BJ (cell line): Measurements from ENCODE around the gene PSIP1. TPM values are rescaled to one million over a fixed set of nuclear protein-coding genes. Genes with fewer than 3 reads are reported as not detected.

Experiments used
- CTCF ChIA-PET: fragments of 350-600 bp; formaldehyde crosslinking; extraction: SDS; loops from one replicate; lab custom pipeline; 2021; ENCODE audit warnings: antibody characterized with exemption, inconsistent platforms; lab: Yijun Ruan, JAX
- POLR2A ChIA-PET: fragments of 300-600 bp; sonication (Branson Sonifier 250); formaldehyde crosslinking; extraction: SDS; loops from one replicate; lab custom pipeline; 2021; ENCODE audit warnings: antibody characterized with exemption; lab: Charles Lee
- DNase-seq: peaks from one replicate; pipeline ENCODE4 v3.0.0-alpha.2; 2011; ENCODE audit warnings: low read depth
- H3K27me3 ChIP-seq: 2 replicates; pipeline ENCODE4 v1.6.0; 2011; ENCODE audit warnings: low read length; ENCODE audit not compliant: control insufficient read depth, insufficient read depth
- H3K36me3 ChIP-seq: 2 replicates; pipeline ENCODE4 v1.5.1; 2011; ENCODE audit warnings: low read length; ENCODE audit not compliant: control insufficient read depth, insufficient read depth
- H3K4me3 ChIP-seq: 2 replicates; pipeline ENCODE4 v1.5.1; 2011; ENCODE audit warnings: low read depth, mild to moderate bottlenecking, control low read depth, low read length
- polyA plus RNA-seq: library from polyadenylated mRNA; depleted of rRNA; stranded (reverse); fragments of >200 nt; gene quantifications from 2 replicates; pipeline ENCODE4 v1.2.3, GENCODE V29; 2011
- TF ChIP-seq, protein P1 (sequence below): IDR thresholded peaks from 2 replicates; pipeline ENCODE4 v1.5.1; 2011; ENCODE audit warnings: low read depth, mild to moderate bottlenecking, control low read depth, inconsistent platforms, low read length, moderate library complexity; ENCODE audit not compliant: insufficient read depth

Gene PSIP1
- polyA plus RNA-seq, 1 experiment, result 10.2 TPM

DNA sequence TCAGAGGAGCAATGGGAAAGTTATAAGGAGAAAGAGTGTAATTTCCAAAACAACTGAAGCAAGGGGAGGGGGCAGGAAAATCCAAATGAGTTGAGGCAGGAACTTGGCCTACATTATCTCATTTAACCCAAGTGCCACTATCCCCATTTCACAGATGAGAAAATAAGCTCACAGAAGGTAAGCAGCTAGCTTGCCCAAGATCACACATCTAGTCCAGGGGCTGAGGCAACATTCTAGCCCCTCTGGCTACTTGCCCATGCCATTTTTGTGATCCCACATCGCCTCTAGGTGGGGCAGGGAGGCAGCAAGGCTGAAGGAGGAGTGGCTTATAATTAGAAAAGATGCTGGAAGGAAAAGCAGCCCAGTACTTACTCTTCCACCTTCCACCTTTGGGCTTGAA, 2.6 kb upstream of the PSIP1 start:
- TF ChIP-seq, protein P1, sequence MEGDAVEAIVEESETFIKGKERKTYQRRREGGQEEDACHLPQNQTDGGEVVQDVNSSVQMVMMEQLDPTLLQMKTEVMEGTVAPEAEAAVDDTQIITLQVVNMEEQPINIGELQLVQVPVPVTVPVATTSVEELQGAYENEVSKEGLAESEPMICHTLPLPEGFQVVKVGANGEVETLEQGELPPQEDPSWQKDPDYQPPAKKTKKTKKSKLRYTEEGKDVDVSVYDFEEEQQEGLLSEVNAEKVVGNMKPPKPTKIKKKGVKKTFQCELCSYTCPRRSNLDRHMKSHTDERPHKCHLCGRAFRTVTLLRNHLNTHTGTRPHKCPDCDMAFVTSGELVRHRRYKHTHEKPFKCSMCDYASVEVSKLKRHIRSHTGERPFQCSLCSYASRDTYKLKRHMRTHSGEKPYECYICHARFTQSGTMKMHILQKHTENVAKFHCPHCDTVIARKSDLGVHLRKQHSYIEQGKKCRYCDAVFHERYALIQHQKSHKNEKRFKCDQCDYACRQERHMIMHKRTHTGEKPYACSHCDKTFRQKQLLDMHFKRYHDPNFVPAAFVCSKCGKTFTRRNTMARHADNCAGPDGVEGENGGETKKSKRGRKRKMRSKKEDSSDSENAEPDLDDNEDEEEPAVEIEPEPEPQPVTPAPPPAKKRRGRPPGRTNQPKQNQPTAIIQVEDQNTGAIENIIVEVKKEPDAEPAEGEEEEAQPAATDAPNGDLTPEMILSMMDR, result 0 out of 2 replicates have a peak, but pooled peaks have one; percentile 6
- Histone ChIP-seq H3K36me3 (no peaks in the 10 kb centered on the region), H3K27me3 (no peaks in the 10 kb centered on the region), H3K4me3 (no peak overlapping the region)
- DNase-seq, result no peak
- CTCF ChIA-PET, result interaction anchor here (0.6 kb wide), 1 partner anchor 30 kb away, joined by 3 read pairs; no protein-coding TSS in a partner anchor
- POLR2A ChIA-PET, result no interaction called here

DNA sequence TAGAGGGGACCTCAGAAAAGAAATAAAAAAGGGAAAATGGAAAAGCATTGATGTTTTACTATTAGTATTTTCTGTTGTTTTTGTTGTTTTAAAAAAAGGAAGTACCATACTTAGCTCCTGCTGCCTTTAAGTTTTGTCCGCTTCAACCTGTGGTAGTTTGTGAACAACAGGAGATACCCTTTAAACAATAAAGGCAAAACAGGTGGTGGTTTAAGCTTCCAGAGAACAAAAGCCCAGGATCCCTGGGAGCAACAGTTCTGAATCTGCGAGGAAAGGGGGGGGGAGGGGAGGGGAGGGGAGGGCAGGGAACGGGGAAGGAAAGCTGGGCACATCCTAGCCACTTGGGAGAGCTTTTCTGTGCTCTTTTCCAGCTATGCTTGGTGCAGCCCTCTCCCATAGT, 2.1 kb upstream of the PSIP1 start:
- Histone ChIP-seq H3K27me3 (no peaks in the 10 kb centered on the region), H3K4me3 (no peak overlapping the region), H3K36me3 (no peaks in the 10 kb centered on the region)
- DNase-seq, result no peak
- ChIA-PET CTCF (no interaction called here), POLR2A (no interaction called here)
- TF ChIP-seq, protein P1, result no peak

DNA sequence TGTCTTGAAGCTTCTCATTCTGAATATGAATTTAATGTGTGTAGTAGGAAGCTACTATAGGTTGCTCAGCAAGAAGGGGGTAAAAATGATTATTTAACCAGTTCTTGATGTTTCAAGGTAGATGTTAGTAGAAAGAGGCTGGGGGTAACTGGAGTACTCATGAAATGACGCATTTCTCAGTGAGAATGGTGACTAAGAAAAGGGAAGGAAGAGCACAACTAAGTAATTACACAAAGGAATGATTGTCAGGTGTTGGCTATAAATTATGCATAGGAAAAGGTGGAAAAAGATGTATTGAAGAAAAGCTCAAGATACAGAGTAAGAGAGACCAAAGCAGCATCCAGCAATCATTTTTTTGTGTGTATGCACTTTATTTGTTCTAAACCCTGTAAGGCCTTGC, 1.4 kb upstream of the PSIP1 start:
- DNase-seq, result no peak
- TF ChIP-seq, protein P1, result no peak
- Histone ChIP-seq H3K36me3 (peaks cover 2% of the 10 kb centered on the region; the same call in 1 of the 2 replicates), H3K4me3 (no peak overlapping the region), H3K27me3 (no peaks in the 10 kb centered on the region)
- POLR2A ChIA-PET, result no interaction called here
- CTCF ChIA-PET, result interaction anchor here (1.4 kb wide), 1 partner anchor 41 kb away, joined by 4 read pairs; the partner anchor contains the start of gene CCDC171

DNA sequence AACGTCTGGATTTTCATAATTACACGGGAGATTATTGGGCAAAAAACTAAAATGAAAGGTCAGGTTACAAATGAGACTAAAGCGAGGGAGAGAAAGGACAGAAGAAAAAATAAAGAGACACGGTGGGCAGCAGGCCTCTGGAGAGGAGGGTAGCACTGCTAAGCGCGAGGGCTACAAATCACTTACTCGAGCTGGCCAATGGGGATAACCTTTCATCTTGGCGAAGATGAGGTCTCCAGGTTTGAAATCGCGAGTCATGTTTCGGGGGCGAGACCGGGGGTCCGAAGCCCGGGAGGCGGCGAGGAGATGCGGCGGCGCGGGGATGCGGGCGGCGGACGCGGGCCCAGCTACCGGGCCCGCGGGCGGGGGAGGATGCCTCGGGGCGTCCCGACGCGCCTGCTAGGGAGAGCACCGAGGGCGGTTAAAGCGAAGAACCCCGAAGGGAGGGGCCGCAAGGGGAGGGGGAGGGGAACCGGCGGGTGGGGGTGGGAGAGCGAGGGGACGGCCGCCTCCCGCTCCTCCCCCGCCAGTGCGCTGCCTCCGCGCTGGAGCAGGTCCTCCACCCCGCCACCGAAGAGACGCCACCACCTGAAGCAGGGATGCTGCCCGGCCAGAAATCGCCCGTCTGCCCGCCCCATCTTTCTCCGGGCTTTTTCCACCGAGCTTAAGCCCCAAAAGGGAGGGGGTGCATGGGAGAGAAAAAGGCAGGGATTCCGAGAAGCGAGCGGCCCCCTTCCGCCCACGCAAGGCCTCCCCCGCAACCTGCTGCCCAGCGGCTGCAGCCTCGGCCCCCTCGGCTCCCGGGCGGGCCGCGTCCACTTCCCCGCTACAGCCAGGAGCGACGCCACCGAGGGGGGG, 610 bp downstream of the PSIP1 start:
- DNase-seq, result no peak
- H3K36me3 ChIP-seq, result peaks cover 5% of the 10 kb centered on the region; the same call in 1 of the 2 replicates
- H3K4me3 ChIP-seq, result peak overlapping the region; percentile 99
- CTCF ChIA-PET, result interaction anchor here (0.7 to 1.0 kb wide), 2 partner anchors 23 to 28 kb away, joined by 3 to 5 read pairs; no protein-coding TSS in a partner anchor
- TF ChIP-seq, protein P1, result no peak
- POLR2A ChIA-PET, result interaction anchor here (0.5 to 0.6 kb wide), 2 partner anchors 83 to 1630 kb away, joined by 5 to 16 read pairs; no protein-coding TSS in a partner anchor
- H3K27me3 ChIP-seq, result no peaks in the 10 kb centered on the region

DNA sequence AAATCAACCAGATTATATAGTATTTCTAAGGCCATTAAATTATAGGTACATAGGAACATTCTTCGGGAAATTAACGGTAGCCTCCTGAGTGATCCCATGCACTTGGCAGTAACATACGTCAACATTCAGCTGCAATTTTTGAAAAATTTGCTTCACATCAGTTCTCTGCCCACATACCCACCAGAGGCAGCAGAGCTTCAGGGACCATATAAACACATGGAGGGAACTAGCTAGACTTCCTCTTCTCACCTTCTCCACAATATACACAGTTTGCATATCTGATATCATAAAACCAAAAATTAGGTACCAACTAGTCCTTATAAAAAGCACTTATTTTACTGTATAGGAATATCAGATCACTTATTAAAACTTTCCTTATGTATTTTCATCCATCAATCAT, 4.8 kb downstream of the PSIP1 start:
- no peak for DNase-seq
- TF ChIP-seq, protein P1, result no peak
- CTCF ChIA-PET, result interaction anchor here (0.7 kb wide), 1 partner anchor 36 kb away, joined by 3 read pairs; no protein-coding TSS in a partner anchor

More for the DNA sequence above, 4.8 kb downstream of the PSIP1 start:
- H3K36me3 ChIP-seq, result peaks cover 8% of the 10 kb centered on the region; the same call in 1 of the 2 replicates
- H3K4me3 ChIP-seq, result no peak overlapping the region
- POLR2A ChIA-PET, result no interaction called here
- H3K27me3 ChIP-seq, result no peaks in the 10 kb centered on the region
